HFF-Myc (cell line): ENCODE results near the gene PRKCE.

Source experiments
- DNase-seq: peaks from one replicate; pipeline ENCODE4 v3.0.0-alpha.2; 2011; ENCODE audit warnings: low read depth; ENCODE audit errors: extremely low read depth
- H3K4me3 ChIP-seq: replicated peaks from 2 replicates; pipeline ENCODE4 v1.5.1; 2011; ENCODE audit warnings: low read depth, mild to moderate bottlenecking, control low read depth, low read length
- TF ChIP-seq, protein P1 (sequence below): IDR thresholded peaks from 2 replicates; pipeline ENCODE4 v1.5.1; 2012; ENCODE audit warnings: mild to moderate bottlenecking, low read depth, low read length, control low read depth; ENCODE audit errors: missing control alignments

The PRKCE gene

DNA sequence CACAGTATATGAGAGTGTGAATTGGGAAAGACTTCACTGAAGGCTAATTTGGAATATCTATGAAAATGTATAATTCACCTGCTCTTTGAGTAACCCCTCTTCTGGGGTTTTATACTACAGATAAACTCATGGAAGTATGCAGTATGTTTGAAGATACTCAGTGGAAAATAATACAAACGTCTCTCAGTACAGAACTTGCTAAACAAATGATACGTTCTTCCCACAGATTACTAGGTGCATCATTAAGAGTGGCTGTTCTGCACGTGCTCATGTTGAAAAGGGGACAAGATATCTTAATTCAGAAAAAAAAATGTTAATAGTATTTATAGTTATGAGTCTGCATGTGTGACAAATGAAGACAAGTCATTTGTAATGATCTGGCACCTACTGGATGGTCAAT lies 575.5 kb downstream of the PRKCE start:
- no peak overlapping the region for H3K4me3 ChIP-seq
- DNase-seq = no peak
- TF ChIP-seq, protein P1, sequence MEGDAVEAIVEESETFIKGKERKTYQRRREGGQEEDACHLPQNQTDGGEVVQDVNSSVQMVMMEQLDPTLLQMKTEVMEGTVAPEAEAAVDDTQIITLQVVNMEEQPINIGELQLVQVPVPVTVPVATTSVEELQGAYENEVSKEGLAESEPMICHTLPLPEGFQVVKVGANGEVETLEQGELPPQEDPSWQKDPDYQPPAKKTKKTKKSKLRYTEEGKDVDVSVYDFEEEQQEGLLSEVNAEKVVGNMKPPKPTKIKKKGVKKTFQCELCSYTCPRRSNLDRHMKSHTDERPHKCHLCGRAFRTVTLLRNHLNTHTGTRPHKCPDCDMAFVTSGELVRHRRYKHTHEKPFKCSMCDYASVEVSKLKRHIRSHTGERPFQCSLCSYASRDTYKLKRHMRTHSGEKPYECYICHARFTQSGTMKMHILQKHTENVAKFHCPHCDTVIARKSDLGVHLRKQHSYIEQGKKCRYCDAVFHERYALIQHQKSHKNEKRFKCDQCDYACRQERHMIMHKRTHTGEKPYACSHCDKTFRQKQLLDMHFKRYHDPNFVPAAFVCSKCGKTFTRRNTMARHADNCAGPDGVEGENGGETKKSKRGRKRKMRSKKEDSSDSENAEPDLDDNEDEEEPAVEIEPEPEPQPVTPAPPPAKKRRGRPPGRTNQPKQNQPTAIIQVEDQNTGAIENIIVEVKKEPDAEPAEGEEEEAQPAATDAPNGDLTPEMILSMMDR = no peak

DNA sequence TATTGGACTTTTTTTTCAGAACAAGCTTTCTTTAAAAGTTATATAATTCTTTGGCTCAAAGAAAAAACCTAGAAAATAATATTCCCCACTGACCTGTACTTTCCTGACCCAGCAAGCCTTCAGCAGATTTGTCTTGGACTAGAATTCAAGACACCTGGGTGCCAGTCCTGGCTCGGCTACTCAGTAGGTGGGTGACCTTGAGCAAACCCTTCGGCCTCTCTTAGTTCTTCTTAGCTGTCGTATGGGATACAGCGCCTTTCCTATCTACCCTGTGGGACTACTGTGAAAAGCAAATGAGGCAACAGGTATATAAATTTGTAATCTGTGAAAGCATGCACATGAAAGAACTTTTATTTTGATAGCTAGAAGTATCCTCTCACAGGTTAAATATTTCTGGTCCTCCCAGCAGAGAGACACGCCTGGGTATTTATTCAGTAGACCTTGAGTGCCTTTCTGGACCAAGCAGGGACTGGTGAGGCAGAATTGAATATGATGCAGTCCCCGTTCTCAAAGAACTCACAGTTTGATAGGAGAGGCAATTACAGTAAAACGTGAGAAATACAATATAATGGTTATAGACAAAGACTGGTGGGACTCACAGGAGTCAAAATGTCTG lies 576.3 kb downstream of the PRKCE start:
- no peak overlapping the region for H3K4me3 ChIP-seq
- TF ChIP-seq, protein P1 = no peak

DNA sequence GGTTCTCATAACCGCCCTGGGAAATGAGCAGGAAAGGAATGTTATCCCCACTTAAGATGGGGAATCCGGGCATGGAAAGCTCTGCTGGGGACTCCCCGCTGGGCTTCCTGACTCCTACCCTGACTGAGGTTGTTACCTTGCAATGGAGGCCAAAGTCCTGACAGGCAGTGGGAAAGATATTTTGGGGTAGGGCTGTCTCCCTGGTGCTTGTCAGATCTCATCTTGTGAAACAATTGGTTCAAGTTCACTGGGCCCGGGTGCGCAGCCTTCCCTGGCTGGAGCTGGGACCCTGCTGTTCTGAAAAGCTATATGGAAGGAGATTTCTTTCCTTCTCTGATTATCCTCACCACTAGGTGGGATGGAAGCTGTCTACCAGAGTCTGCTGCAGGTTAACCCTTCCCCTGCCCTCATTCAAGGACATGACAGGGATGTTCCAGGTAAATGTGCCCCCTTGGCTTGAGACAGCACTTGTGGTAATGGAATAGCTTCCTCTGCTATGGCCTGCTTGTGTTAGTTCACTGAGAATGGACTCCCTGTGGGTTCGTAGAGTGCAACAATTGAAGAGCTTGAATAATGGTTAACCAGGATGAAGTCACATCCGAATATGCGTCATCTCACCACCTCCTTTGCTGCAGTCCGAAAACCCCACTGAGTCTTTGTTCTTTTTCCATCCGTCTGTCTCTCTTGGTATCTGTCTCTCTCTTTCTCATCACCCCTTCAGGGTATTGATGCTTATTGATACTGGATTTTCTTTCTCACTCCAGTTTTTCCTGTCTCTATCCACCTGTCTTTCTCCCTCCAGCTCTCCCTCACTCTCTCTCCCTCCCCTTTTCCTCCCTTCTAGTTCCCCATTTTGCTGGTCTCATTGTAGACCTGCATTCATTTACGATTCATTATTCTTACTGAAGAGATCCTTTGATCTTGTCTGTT lies 577.9 kb downstream of the PRKCE start:
- no peak overlapping the region for H3K4me3 ChIP-seq
- TF ChIP-seq, protein P1 = no peak
- DNase-seq = no peak

More for the DNA sequence above, 576.3 kb downstream of the PRKCE start:
- no peak for DNase-seq

GRCh38 chr2:46230115-46230571 lies 578.7 kb downstream of the PRKCE start:
- DNase-seq = no peak
- H3K4me3 ChIP-seq = no peak overlapping the region
- TF ChIP-seq, protein P1 = no peak

DNA sequence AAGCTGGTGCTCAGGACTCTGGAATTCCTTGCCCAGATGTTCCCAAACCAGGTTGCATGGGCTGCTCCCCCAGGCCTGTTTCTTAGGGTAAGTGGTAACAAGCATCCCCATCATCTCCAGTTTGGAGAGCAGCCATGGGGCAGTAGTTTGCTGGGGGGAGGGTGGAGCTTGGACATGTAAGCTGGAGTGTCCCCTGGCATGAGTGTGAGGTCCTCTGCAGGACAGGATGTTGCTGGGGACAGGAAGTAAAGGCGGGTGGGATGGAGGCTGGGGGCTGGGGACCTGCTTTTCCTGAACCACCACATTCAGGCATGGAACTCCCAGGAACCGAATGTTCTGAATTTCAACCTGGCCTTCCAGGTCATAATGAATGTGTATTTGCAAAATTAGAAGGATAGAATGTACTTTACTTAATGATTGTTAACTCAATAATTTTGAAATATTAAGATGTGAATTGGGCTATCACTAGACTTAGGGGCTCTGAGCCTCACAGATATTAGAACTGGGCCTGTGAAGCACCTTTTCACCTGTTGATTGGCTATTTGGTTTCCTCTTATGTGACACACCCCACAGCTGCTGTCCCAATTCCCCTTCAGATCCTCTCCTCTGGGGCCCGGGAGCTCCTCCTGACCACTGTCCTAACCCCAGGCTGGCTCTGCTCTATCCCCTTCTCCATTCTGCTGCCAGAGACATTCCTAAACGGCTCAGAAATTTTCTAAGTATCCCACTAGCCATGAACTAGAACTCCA lies 579.4 kb downstream of the PRKCE start:
- no peak for DNase-seq
- H3K4me3 ChIP-seq = no peak overlapping the region
- TF ChIP-seq, protein P1 = no peak

DNA sequence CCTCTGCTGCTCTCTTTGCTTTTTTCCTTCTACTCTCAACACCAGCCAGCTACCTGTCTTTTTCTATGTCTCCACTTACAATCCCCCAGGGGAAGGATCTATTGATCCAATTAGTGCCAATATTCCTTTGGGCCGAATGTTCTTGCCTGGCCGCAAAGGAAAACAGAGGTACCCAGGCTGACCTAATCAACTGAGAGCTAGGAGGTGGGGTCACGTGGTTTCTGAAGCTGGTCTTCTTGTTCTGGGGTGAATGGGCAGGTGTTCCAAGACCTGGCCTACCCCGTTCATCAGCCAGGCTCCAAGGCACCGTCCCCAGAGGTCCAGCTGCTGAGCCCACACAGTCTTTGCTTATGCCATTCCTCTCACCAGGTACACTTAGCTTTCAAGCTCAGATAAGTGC lies 580.2 kb downstream of the PRKCE start:
- no peak overlapping the region for H3K4me3 ChIP-seq
- TF ChIP-seq, protein P1 = no peak
- no peak for DNase-seq
